ENCODE results near the gene TIFAB.

The TIFAB gene

DNA sequence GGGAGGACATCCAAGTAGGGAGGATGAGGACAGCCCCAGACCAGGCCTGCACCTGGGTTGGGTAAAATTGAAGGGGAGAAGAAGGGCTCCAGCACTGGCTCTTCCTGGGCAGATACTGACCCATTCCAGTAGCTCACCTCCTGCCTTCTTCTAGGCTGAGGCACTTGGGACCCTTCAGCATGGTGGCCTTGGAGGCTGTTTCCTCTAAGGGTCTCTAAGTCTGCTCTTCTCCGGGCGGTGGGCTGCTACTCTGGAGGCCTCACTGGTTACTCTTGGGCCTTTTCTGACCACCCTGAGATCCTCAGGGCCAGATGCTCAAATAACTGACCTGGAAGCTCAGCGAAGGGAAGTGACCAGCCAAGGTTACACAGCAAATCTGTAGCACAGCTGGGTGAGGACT lies 2.8 kb upstream of the TIFAB start:
- Histone ChIP-seq H3K9me3 (ENCODE audit: low read length) (no peaks in the 10 kb centered on the region), H3K27me3 (ENCODE audit: insufficient read depth, low read length) (no peaks in the 10 kb centered on the region; the same call in none of the 2 replicates), H3K4me1 (ENCODE audit: insufficient read depth, low read length, severe bottlenecking) (no peaks in the 10 kb centered on the region), H3K79me2 (ENCODE audit: insufficient read depth, low read length) (no peaks in the 10 kb centered on the region), H3K36me3 (ENCODE audit: insufficient read depth, low read length) (no peaks in the 10 kb centered on the region), H3K4me3 (ENCODE audit: low read depth, low read length, poor library complexity, severe bottlenecking) (no peak overlapping the region), H3K9me2 (ENCODE audit: low read depth, low read length) (no peaks in the 10 kb centered on the region), H4K20me1 (ENCODE audit: insufficient read depth, low read length) (no peaks in the 10 kb centered on the region), H3K4me2 (ENCODE audit: low read length) (no peak overlapping the region), H3K9ac (ENCODE audit: low read length) (no peak overlapping the region), H3K27ac (ENCODE audit: low read depth, low read length, poor library complexity, severe bottlenecking) (no peak overlapping the region), H2AFZ (ENCODE audit: low read length) (no peak overlapping the region), H3F3A (ENCODE audit: insufficient read depth, low read length) (no peaks in the 10 kb centered on the region)
- TF ChIP-seq CTCF (IDR thresholded peaks at IDR 0.05; ENCODE audit: low read length) (no peak), EZH2 (IDR thresholded peaks at IDR 0.05; ENCODE audit: borderline replicate concordance, low read length) (no peak)

- Histone ChIP-seq H3K4me2 (ENCODE audit: low read length) (no peak overlapping the region), H3K4me1 (ENCODE audit: insufficient read depth, low read length, severe bottlenecking) (no peaks in the 10 kb centered on the region), H3K79me2 (ENCODE audit: insufficient read depth, low read length) (no peaks in the 10 kb centered on the region), H3K9ac (ENCODE audit: low read length) (no peak overlapping the region), H3K27ac (ENCODE audit: low read depth, low read length, poor library complexity, severe bottlenecking) (no peak overlapping the region), H3K9me2 (ENCODE audit: low read depth, low read length) (no peaks in the 10 kb centered on the region), H3F3A (ENCODE audit: insufficient read depth, low read length) (no peaks in the 10 kb centered on the region), H2AFZ (ENCODE audit: low read length) (no peak overlapping the region), H3K4me3 (ENCODE audit: low read depth, low read length, poor library complexity, severe bottlenecking) (no peak overlapping the region), H4K20me1 (ENCODE audit: insufficient read depth, low read length) (no peaks in the 10 kb centered on the region), H3K36me3 (ENCODE audit: insufficient read depth, low read length) (no peaks in the 10 kb centered on the region), H3K9me3 (ENCODE audit: low read length) (no peaks in the 10 kb centered on the region), H3K27me3 (ENCODE audit: insufficient read depth, low read length) (no peaks in the 10 kb centered on the region; the same call in 1 of the 2 replicates)
- TF ChIP-seq EZH2 (IDR thresholded peaks at IDR 0.05; ENCODE audit: borderline replicate concordance, low read length) (no peak), CTCF (IDR thresholded peaks at IDR 0.05; ENCODE audit: low read length) (no peak)
Observed at GRCh38 chr5:135453613-135454012, 1.5 kb upstream of the TIFAB start.

- H2AFZ ChIP-seq (ENCODE audit: low read length) = no peak overlapping the region
- TF ChIP-seq CTCF (IDR thresholded peaks at IDR 0.05; ENCODE audit: low read length) (no peak), EZH2 (IDR thresholded peaks at IDR 0.05; ENCODE audit: borderline replicate concordance, low read length) (no peak)
- no peak overlapping the region for H3K4me2 ChIP-seq (ENCODE audit: low read length)
- H3K27ac ChIP-seq (ENCODE audit: low read depth, low read length, poor library complexity, severe bottlenecking) = no peak overlapping the region
- H3K9me3 ChIP-seq (ENCODE audit: low read length) = no peaks in the 10 kb centered on the region
- H3K4me1 ChIP-seq (ENCODE audit: insufficient read depth, low read length, severe bottlenecking) = no peaks in the 10 kb centered on the region
- H3K79me2 ChIP-seq (ENCODE audit: insufficient read depth, low read length) = no peaks in the 10 kb centered on the region
- no peaks in the 10 kb centered on the region; the same call in 1 of the 2 replicates for H3K27me3 ChIP-seq (ENCODE audit: insufficient read depth, low read length)
- H3F3A ChIP-seq (ENCODE audit: insufficient read depth, low read length) = no peaks in the 10 kb centered on the region
- H3K36me3 ChIP-seq (ENCODE audit: insufficient read depth, low read length) = no peaks in the 10 kb centered on the region
- no peak overlapping the region for H3K4me3 ChIP-seq (ENCODE audit: low read depth, low read length, poor library complexity, severe bottlenecking)
- H3K9me2 ChIP-seq (ENCODE audit: low read depth, low read length) = no peaks in the 10 kb centered on the region
- no peak overlapping the region for H3K9ac ChIP-seq (ENCODE audit: low read length)
- H4K20me1 ChIP-seq (ENCODE audit: insufficient read depth, low read length) = no peaks in the 10 kb centered on the region
Observed at GRCh38 chr5:135451581-135452320, 400 bp downstream of the TIFAB start.

Data from OCI-LY1 (cell line).